H1 (cell line): ENCODE data around the gene C1orf50. TPM values are rescaled to one million over a fixed set of nuclear protein-coding genes. Genes with fewer than 3 reads are reported as not detected.

ENCODE experiments used
- CTCF ChIA-PET: fragments of 300-600 bp; sonication (Branson Sonifier 250); formaldehyde crosslinking; loops from one replicate; lab custom pipeline; 2021; ENCODE audit not compliant: partially characterized antibody; lab: Charles Lee
- POLR2A ChIA-PET: fragments of 300-600 bp; sonication (Branson Sonifier 250); formaldehyde crosslinking; loops from one replicate; lab custom pipeline; 2021; ENCODE audit warnings: inconsistent platforms; ENCODE audit not compliant: partially characterized antibody; lab: Charles Lee
- DNase-seq, 2 experiments: peaks; one replicate each; pipeline versions ENCODE4 v3.0.0 to v3.0.0-alpha.2; 2010 to 2022; ENCODE audit warnings: low spot score in 2 of 2, low read depth in 1 of 2, mixed read lengths in 1 of 2
- FAIRE-seq: peaks from 2 replicates; lab custom pipeline; 2011; peaks lifted over from hg19 to GRCh38; lab: Jason Lieb, UNC
- H2AFZ ChIP-seq: 2 replicates; pipeline ENCODE4 v1.8.1; 2012; ENCODE audit warnings: low read length, inconsistent platforms
- H2AK5ac ChIP-seq: 2 replicates; pipeline ENCODE4 v1.6.1; 2013; ENCODE audit warnings: low read depth, low read length
- H2BK120ac ChIP-seq: replicated peaks from 2 replicates; pipeline ENCODE3; 2013; ENCODE audit warnings: low read depth, low read length, inconsistent platforms
- H2BK12ac ChIP-seq: 2 replicates; pipeline ENCODE4 v1.6.1; 2013; ENCODE audit warnings: low read depth, low read length
- H2BK15ac ChIP-seq: 2 replicates; pipeline ENCODE4 v1.6.1; 2013; ENCODE audit warnings: low read length
- H2BK20ac ChIP-seq: 2 replicates; pipeline ENCODE4 v1.6.1; 2013; ENCODE audit warnings: low read length
- H2BK5ac ChIP-seq: 2 replicates; pipeline ENCODE4 v1.6.1; 2013; ENCODE audit warnings: low read depth, low read length
- H3K14ac ChIP-seq: 2 replicates; pipeline ENCODE4 v1.6.1; 2013; ENCODE audit warnings: inconsistent platforms; ENCODE audit not compliant: insufficient read length
- H3K18ac ChIP-seq: 2 replicates; pipeline ENCODE4 v1.6.1; 2013; ENCODE audit warnings: low read length; ENCODE audit errors: extremely low read depth
- H3K23ac ChIP-seq: 2 replicates; pipeline ENCODE4 v1.6.1; 2013; ENCODE audit warnings: inconsistent platforms; ENCODE audit not compliant: insufficient read length
- H3K23me2 ChIP-seq: 2 replicates; pipeline ENCODE4 v1.6.1; 2013; ENCODE audit warnings: low read depth, low read length
- H3K27ac ChIP-seq: 2 replicates; pipeline ENCODE4 v1.6.1; 2011; ENCODE audit warnings: low read depth, low read length, inconsistent platforms
- H3K27me3 ChIP-seq, 4 experiments: replicated peaks in 1 of 4; 1 replicate in 1 of 4; 2 replicates in 3 of 4; pipeline versions ENCODE4 v1.6.1 to v1.8.1; 2011 to 2013; ENCODE audit warnings: low read length in 3 of 4, mild to moderate bottlenecking in 3 of 4, inconsistent platforms in 2 of 4, mixed read lengths in 2 of 4, moderate library complexity in 1 of 4; ENCODE audit not compliant: control insufficient read depth in 3 of 4, insufficient read depth in 3 of 4; ENCODE audit errors: extremely low read depth in 1 of 4
- H3K36me3 ChIP-seq, 4 experiments: 2 replicates each; pipeline versions ENCODE4 v1.6.1 to v1.8.1; 2011 to 2013; ENCODE audit warnings: mild to moderate bottlenecking in 4 of 4, low read length in 3 of 4, moderate library complexity in 2 of 4, control low read depth in 1 of 4, inconsistent platforms in 1 of 4; ENCODE audit not compliant: insufficient read depth in 4 of 4, control insufficient read depth in 2 of 4
- H3K4ac ChIP-seq: replicated peaks from 2 replicates; pipeline ENCODE3; 2013; ENCODE audit warnings: low read length, low read depth, mixed read lengths, inconsistent platforms; ENCODE audit not compliant: insufficient read length
- H3K4me1 ChIP-seq, 4 experiments: replicated peaks in 1 of 4; 1 replicate in 1 of 4; 2 replicates in 3 of 4; pipeline versions ENCODE4 v1.6.1 to v1.8.1; 2011 to 2013; ENCODE audit warnings: low read length in 3 of 4, inconsistent platforms in 2 of 4, mixed read lengths in 1 of 4; ENCODE audit not compliant: insufficient read depth in 4 of 4, control insufficient read depth in 3 of 4
- H3K4me2 ChIP-seq, 2 experiments: 2 replicates each; pipeline versions ENCODE4 v1.6.1 to v1.8.1; 2011 to 2013; ENCODE audit warnings: low read depth in 2 of 2, low read length in 2 of 2, control low read depth in 1 of 2, inconsistent platforms in 1 of 2, mild to moderate bottlenecking in 1 of 2; ENCODE audit not compliant: insufficient read depth in 1 of 2
- H3K4me3 ChIP-seq, 4 experiments: fragments of 200-600, 300-600 bp in 1 of 4; sonication (generic), shearing (Covaris generic), sonication (Bioruptor Twin) in 1 of 4; 2 replicates each; pipeline versions ENCODE4 v1.5.1 to v1.8.1; 2011 to 2016; ENCODE audit warnings: low read length in 4 of 4, low read depth in 3 of 4, control low read depth in 2 of 4, inconsistent platforms in 2 of 4, mild to moderate bottlenecking in 2 of 4, mixed read lengths in 1 of 4, moderate library complexity in 1 of 4; ENCODE audit not compliant: insufficient read depth in 2 of 4; ENCODE audit errors: extremely low read depth in 1 of 4
- H3K56ac ChIP-seq: replicated peaks from 2 replicates; pipeline ENCODE3; 2013; ENCODE audit warnings: low read depth, mild to moderate bottlenecking, mixed read lengths, low read length, inconsistent platforms; ENCODE audit not compliant: insufficient read length
- H3K79me1 ChIP-seq: 2 replicates; pipeline ENCODE4 v1.6.1; 2013; ENCODE audit warnings: low read depth, low read length, control low read depth
- H3K79me2 ChIP-seq, 2 experiments: 2 replicates each; pipeline versions ENCODE4 v1.6.1 to v1.8.1; 2012 to 2013; ENCODE audit warnings: low read length in 2 of 2, mild to moderate bottlenecking in 2 of 2, inconsistent platforms in 1 of 2; ENCODE audit not compliant: insufficient read depth in 2 of 2, control insufficient read depth in 1 of 2
- H3K9ac ChIP-seq, 4 experiments: replicated peaks in 1 of 4; 1 replicate in 1 of 4; 2 replicates in 3 of 4; pipeline versions ENCODE4 v1.6.1 to v1.8.1; 2011 to 2013; ENCODE audit warnings: low read depth in 3 of 4, low read length in 3 of 4, control low read depth in 2 of 4, mild to moderate bottlenecking in 2 of 4, moderate library complexity in 2 of 4, inconsistent platforms in 1 of 4; ENCODE audit errors: extremely low read depth in 1 of 4
- H3K9me3 ChIP-seq, 2 experiments: 2 replicates each; pipeline versions ENCODE4 v1.6.1 to v1.8.1; 2012 to 2013; ENCODE audit warnings: mild to moderate bottlenecking in 2 of 2, moderate library complexity in 2 of 2, control low read depth in 1 of 2, inconsistent platforms in 1 of 2, low read depth in 1 of 2, low read length in 1 of 2, mixed read lengths in 1 of 2; ENCODE audit not compliant: insufficient read depth in 2 of 2
- H4K20me1 ChIP-seq, 2 experiments: replicated peaks in 1 of 2; 2 replicates each; pipeline versions ENCODE3 to v1.8.1; 2011 to 2013; ENCODE audit warnings: inconsistent platforms in 2 of 2, low read length in 2 of 2, mild to moderate bottlenecking in 1 of 2; ENCODE audit not compliant: insufficient read depth in 2 of 2, control insufficient read depth in 1 of 2
- H4K5ac ChIP-seq: 2 replicates; pipeline ENCODE4 v1.6.1; 2013; ENCODE audit warnings: low read length, low read depth, mixed read lengths, inconsistent platforms; ENCODE audit not compliant: insufficient read length
- H4K8ac ChIP-seq: 2 replicates; pipeline ENCODE4 v1.8.0; 2013; ENCODE audit warnings: mild to moderate bottlenecking, moderate library complexity, low read length, inconsistent platforms; ENCODE audit not compliant: insufficient read depth; ENCODE audit errors: extremely low read depth
- H4K91ac ChIP-seq: replicated peaks from 2 replicates; pipeline ENCODE3; 2013; ENCODE audit warnings: low read length, mixed read lengths, inconsistent platforms; ENCODE audit not compliant: insufficient read length
- BCL11A ChIP-seq, 2 experiments: IDR thresholded peaks; one replicate each; pipeline ENCODE4 v1.6.1; 2011; ENCODE audit warnings: low read depth in 2 of 2, low read length in 2 of 2, mild to moderate bottlenecking in 2 of 2
- CEBPB ChIP-seq: IDR thresholded peaks from 2 replicates; pipeline ENCODE4 v1.6.1; 2012; ENCODE audit warnings: low read depth, low read length
- CTCF ChIP-seq, 3 experiments: IDR thresholded peaks; 1 replicate in 2 of 3; 2 replicates in 1 of 3; pipeline versions ENCODE4 v1.5.1 to v1.6.1; 2011; ENCODE audit warnings: low read length in 3 of 3, mild to moderate bottlenecking in 3 of 3, inconsistent platforms in 2 of 3, low read depth in 1 of 3, moderate library complexity in 1 of 3; ENCODE audit not compliant: insufficient read depth in 1 of 3; ENCODE audit errors: control extremely low read depth in 1 of 3
- GTF2F1 ChIP-seq: IDR thresholded peaks from 2 replicates; pipeline ENCODE4 v1.6.1; 2012; ENCODE audit warnings: low read depth, low read length, improper control_type of control experiment, borderline replicate concordance
- HDAC2 ChIP-seq, 2 experiments: fragments of 300-600 bp in 1 of 2; sonication (generic) in 1 of 2; IDR thresholded peaks; 2 replicates each; pipeline ENCODE4 v1.6.1; 2011 to 2012; ENCODE audit warnings: low read depth in 2 of 2, low read length in 2 of 2, mild to moderate bottlenecking in 2 of 2, moderate library complexity in 2 of 2, borderline replicate concordance in 1 of 2, inconsistent platforms in 1 of 2
- KDM4A ChIP-seq: IDR thresholded peaks from one replicate; pipeline ENCODE4 v1.7.1; 2012; ENCODE audit warnings: low read depth, mild to moderate bottlenecking, moderate library complexity, low read length, inconsistent platforms; ENCODE audit not compliant: severe bottlenecking
- PHF8 ChIP-seq: fragments of 200-600 bp; sonication (generic); conservative IDR thresholded peaks from 2 replicates; pipeline ENCODE4 v1.7.1; 2012; ENCODE audit warnings: low read depth, mild to moderate bottlenecking, inconsistent platforms, low read length, moderate library complexity
- POLR2AphosphoS5 ChIP-seq: IDR thresholded peaks from 2 replicates; pipeline ENCODE4 v1.6.1; 2011; ENCODE audit warnings: low read depth, low read length
- RFX5 ChIP-seq: IDR thresholded peaks from 2 replicates; pipeline ENCODE4 v1.6.1; 2011; ENCODE audit warnings: low read depth, low read length, improper control_type of control experiment, borderline replicate concordance
- YY1 ChIP-seq: IDR thresholded peaks from 2 replicates; pipeline ENCODE4 v1.6.1; 2011; ENCODE audit warnings: low read depth, mild to moderate bottlenecking, low read length
- WGBS, 2 experiments: shearing (Covaris generic) in 1 of 2; methylation state at CpG; one replicate each; pipeline versions ENCODE4 v1.1.6 to v1.1.7; 2013 to 2015; ENCODE audit warnings: low lambda C conversion rate in 2 of 2, mixed read lengths in 2 of 2, inconsistent platforms in 1 of 2, low coverage in 1 of 2, missing lambda C conversion rate in 1 of 2; ENCODE audit not compliant: insufficient replicate concordance in 2 of 2, insufficient coverage in 1 of 2, insufficient read length in 1 of 2; ENCODE audit errors: extremely low coverage in 1 of 2, missing lambda C conversion rate in 1 of 2; 5-methylcytosine and 5-hydroxymethylcytosine counted together
- polyA plus RNA-seq, 7 experiments: library from polyadenylated mRNA; depleted of rRNA in 3 of 7; stranded (reverse) in 5 of 7; unstranded in 2 of 7; fragments of >200 nt in 5 of 7; fragments of 200-250 nt in 2 of 7; gene quantifications; 1 replicate in 5 of 7; 2 replicates in 1 of 7; 4 replicates in 1 of 7; pipeline versions ENCODE4 v1.2.1 to v1.2.3, GENCODE V29; 2011 to 2013; ENCODE audit warnings: missing spikeins in 2 of 7, mixed read lengths in 2 of 7
- total RNA-seq: library from RNA; stranded (reverse); fragmentation: NEBNext Ultra II Directional; extraction: Animal tissue kit (Norgen Biotek cat#: 25700); gene quantifications from 2 replicates; pipeline ENCODE4 v1.2.1, GENCODE V29; 2021

Gene C1orf50
- total and polyA plus RNA-seq, 2 of the 8 experiments (the other 6 are each of a cell fraction or from before 2014, with no cell fraction given): 3.2 to 7.1 TPM

DNA sequence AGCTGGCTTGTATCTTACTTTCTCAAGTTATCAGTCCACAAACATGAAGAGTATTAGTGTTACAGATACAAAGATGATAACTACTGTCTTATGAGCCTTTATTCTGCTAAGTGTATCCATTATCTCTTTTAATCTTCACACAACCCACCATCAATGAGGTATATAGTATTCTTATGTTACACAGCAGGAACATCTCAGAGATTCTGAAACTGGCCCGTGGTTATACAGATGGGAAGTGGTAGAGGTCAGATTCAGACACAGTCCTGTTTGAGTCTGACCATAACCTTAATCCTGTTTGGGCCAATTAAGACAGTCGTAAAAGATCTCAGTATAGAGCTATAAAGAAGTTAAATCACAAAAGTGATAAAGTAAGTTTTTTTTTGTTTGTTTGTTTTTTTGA, 12.7 kb downstream of the C1orf50 start:
- Histone ChIP-seq H3K36me3 (peaks cover 5 to 32% (median 20%) of the 10 kb centered on the region in 4 experiments; a peak in 7 of 8 replicates), H3K79me1 (no peaks in the 10 kb centered on the region), H3K23ac (no peak overlapping the region), H3K14ac (no peak overlapping the region), H3K4me2 (no peak overlapping the region), H3K9ac (no peak overlapping the region), H4K5ac (no peak overlapping the region), H2BK20ac (no peak overlapping the region), H2BK5ac (no peak overlapping the region), H4K8ac (no peak overlapping the region), H3K56ac (no peak overlapping the region), H2AFZ (no peak overlapping the region), H3K27me3 (no peaks in the 10 kb centered on the region), H3K4me3 (no peak overlapping the region), H4K20me1 (no peaks in the 10 kb centered on the region), H2BK12ac (no peak overlapping the region), H3K23me2 (no peaks in the 10 kb centered on the region), H2AK5ac (no peak overlapping the region), H2BK120ac (no peak overlapping the region), H2BK15ac (no peak overlapping the region), H3K4ac (no peak overlapping the region), H3K27ac (no peak overlapping the region), H4K91ac (no peak overlapping the region), H3K79me2 (no peaks in the 10 kb centered on the region), H3K9me3 (no peaks in the 10 kb centered on the region), H3K4me1 (no peaks in the 10 kb centered on the region; a peak in 1 of 7 replicates), H3K18ac (no peak overlapping the region)
- FAIRE-seq: no peak
- no peak for DNase-seq
- ChIA-PET POLR2A (interaction anchor here (1.3 to 1.5 kb wide), 5 partner anchors 9 to 294 kb away, joined by 3 to 4 read pairs (median 3); partner anchors contain the start of gene CLDN19), CTCF (interaction anchor here (1.0 to 6.4 kb wide), 13 partner anchors 11 to 305 kb away, joined by 3 to 83 read pairs (median 6); partner anchors contain the start of genes C1orf50 and P3H1)
- WGBS, 2 experiments: 86% methylated on average over 2 of the region's 2 CpGs; no CpG with 5 or more reads in 1 of the 2 experiments
- TF ChIP-seq RFX5: no peak
- TF ChIP-seq POLR2AphosphoS5: no peak
- TF ChIP-seq KDM4A: no peak
- no peak for TF ChIP-seq HDAC2 (IDR thresholded peaks at IDR 0.05; ENCODE audit: borderline replicate concordance in 1 of 2, low read depth in 2 of 2, low read length in 2 of 2)
- no peak for TF ChIP-seq CEBPB
- no peak for TF ChIP-seq YY1
- TF ChIP-seq BCL11A (IDR thresholded peaks at IDR 0.05; ENCODE audit: low read depth in 2 of 2, low read length in 2 of 2): no peak
- TF ChIP-seq GTF2F1: no peak
- no peak for TF ChIP-seq PHF8
- TF ChIP-seq CTCF (IDR thresholded peaks at IDR 0.05; ENCODE audit: control extremely low read depth in 1 of 3, insufficient read depth in 1 of 3, low read depth in 1 of 3, low read length in 3 of 3): no peak
